GM10248 (cell line): ENCODE data around the gene FGFR3.

Experiments used
- CTCF ChIA-PET: fragments of 300-600 bp; sonication (Branson Sonifier 250); formaldehyde crosslinking; extraction: SDS; loops from one replicate; lab custom pipeline; 2021; ENCODE audit warnings: antibody characterized with exemption; lab: Yijun Ruan, JAX
- POLR2A ChIA-PET: fragments of 350-650 bp; sonication (Branson Sonifier 250); formaldehyde crosslinking; extraction: SDS; loops from one replicate; lab custom pipeline; 2020; ENCODE audit warnings: antibody characterized with exemption; lab: Yijun Ruan, JAX
- DNase-seq: peaks from one replicate; pipeline ENCODE4 v3.0.0; 2012; ENCODE audit errors: extremely low spot score
- TF ChIP-seq, protein P1 (sequence below): IDR thresholded peaks from 2 replicates; pipeline ENCODE4 v1.5.1; 2012; ENCODE audit warnings: mild to moderate bottlenecking, low read depth; ENCODE audit errors: extremely low read depth, missing control alignments, control extremely low read depth

FGFR3 gene

DNA sequence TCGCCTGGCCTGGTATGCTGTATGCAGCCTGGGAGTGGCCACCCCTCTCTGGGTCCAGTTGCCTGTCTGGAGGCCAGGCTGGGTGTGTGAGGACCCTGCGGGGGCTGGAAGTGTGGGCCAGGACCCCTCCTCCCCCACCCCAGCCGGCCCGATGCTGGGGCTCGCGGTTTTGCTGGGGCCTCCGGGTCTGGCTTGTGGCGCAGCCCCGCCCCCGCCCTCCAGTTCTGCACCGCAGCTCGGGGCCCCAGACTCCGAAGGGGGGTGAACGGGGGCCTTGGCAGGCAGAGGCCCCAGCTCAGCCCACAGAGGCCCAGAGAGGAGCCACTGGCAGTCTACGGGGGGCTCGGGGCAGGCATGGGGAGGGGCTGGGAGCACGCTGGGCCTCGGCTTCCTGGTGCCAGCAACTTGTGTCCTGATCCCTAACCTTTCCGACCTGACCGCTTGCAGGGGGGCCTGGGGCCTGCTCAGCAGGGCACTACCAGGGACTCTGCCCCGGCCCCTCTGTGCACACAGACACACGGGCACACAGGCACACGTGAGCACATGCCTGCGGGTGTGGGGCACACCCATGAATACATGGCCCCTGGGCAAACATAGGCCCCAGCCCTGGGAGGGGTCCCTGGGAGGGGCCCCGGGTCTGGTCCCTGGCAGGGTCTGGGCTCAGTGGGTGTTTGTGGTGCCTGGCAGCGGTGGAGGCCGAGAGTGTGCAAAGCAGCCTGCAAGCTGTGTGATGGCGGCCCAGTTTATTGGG is 21.4 kb upstream of the FGFR3 start:
- ChIA-PET POLR2A (interaction anchor here (0.5 to 0.6 kb wide), 2 partner anchors 61 to 322 kb away, joined by 5 to 6 read pairs; no protein-coding TSS in a partner anchor), CTCF (interaction anchor here (2.5 kb wide), 1 partner anchor 38 kb away, joined by 11 read pairs; no protein-coding TSS in a partner anchor)
- TF ChIP-seq, protein P1, sequence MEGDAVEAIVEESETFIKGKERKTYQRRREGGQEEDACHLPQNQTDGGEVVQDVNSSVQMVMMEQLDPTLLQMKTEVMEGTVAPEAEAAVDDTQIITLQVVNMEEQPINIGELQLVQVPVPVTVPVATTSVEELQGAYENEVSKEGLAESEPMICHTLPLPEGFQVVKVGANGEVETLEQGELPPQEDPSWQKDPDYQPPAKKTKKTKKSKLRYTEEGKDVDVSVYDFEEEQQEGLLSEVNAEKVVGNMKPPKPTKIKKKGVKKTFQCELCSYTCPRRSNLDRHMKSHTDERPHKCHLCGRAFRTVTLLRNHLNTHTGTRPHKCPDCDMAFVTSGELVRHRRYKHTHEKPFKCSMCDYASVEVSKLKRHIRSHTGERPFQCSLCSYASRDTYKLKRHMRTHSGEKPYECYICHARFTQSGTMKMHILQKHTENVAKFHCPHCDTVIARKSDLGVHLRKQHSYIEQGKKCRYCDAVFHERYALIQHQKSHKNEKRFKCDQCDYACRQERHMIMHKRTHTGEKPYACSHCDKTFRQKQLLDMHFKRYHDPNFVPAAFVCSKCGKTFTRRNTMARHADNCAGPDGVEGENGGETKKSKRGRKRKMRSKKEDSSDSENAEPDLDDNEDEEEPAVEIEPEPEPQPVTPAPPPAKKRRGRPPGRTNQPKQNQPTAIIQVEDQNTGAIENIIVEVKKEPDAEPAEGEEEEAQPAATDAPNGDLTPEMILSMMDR: no peak
- peak; percentile 66 for DNase-seq

DNA sequence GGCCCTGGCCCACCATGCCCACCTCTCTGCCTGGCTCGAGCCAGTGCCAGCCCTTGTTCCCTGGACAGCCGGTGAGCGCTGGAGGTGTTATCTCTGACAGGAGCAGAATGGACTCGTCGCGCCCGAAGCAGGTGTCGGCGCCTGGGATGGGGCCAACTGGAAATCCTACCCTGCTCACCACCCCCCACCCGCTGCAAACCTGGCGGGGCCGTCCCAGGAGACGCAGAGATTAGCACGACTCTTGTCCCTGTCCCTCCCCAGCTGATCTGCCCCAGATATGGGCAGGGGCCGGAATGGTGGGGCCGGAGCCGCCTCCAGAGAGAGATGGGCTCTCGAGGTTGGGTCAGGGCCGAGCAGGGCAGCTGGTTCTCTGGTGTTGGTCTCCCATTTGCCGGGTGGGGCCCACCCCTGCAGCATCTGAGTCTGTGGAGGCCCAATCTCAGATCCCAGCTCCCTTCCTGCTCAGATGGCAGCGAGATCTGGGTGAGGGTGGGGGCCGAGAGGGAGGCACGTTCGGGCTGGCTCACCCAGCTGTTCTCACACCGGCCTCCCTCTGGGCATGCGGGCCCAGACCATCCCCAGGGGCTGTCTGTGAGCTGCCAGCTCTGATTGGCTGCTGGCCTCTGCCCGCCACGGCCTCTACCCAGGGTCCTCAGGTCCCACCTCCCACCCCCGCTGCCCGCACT is 20.1 kb upstream of the FGFR3 start:
- POLR2A ChIA-PET: interaction anchor here (0.6 kb wide), 1 partner anchor 1275 kb away, joined by 3 read pairs; no protein-coding TSS in a partner anchor
- TF ChIP-seq, protein P1: no peak
- CTCF ChIA-PET: interaction anchor here (0.6 to 2.5 kb wide), 4 partner anchors 26 to 466 kb away, joined by 3 to 11 read pairs (median 4); no protein-coding TSS in a partner anchor
- no peak for DNase-seq

DNA sequence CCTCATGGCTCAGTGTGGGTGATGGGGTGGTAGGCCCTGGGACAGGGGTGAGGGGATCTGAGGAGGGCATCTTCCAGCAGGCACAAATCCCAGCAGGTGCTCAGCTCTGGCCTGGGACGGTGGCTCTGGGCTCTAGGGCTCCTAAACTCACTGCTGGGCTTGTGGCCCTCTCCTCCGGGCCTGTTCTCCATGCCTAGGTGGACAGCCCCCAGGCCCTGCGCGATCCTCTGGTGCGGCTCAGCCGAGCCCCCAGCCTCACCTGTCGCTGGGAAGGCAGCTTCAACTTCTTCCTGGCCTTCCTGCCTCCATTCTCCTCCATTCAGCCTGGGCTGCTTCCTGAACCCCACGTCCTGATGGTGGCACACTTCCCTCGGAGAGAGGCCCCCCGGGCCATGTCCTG is 19.3 kb upstream of the FGFR3 start:
- ChIA-PET CTCF (interaction anchor here (0.6 to 2.5 kb wide), 5 partner anchors 26 to 465 kb away, joined by 3 to 11 read pairs (median 4); no protein-coding TSS in a partner anchor), POLR2A (interaction anchor here (0.6 kb wide), 1 partner anchor 1276 kb away, joined by 3 read pairs; no protein-coding TSS in a partner anchor)
- no peak for DNase-seq
- TF ChIP-seq, protein P1: no peak

DNA sequence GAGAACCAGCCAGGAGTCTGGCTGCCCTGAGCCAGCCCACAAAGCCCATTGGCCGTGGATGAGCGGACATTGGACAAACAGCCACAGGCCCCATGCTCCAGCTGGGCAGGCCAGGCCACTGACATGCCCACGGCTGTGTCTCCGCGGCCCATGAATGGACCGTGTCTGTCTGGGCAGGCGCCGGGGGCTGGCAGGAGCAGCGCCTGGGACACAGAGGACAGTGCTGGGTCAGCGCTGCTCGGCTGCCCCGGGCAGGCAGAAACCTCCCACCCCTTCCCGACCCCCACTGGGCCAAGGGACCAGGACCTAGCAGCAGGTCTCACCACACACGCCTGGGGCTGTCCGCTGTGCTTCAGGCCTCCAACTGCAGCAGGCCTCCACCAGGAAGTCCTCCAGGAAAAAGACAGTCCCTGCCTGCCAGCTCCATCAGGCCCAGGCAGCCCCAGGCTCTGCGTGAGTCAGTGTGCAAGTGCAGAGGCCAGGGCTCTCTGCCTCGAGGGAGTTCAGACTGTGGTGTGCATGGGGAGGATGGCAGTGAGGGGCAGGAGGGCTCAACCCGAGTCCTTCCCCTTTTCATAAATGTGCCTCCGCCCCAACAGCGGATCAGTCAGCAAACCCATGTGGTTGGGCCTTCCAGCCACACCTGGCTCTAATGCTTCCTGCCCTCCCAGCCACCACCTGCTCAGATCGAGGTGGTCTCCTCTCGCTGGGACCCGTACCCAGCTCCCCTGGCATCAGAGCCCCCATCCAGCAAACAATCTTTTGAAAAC is 17.2 kb upstream of the FGFR3 start:
- TF ChIP-seq, protein P1: no peak
- CTCF ChIA-PET: interaction anchor here (1.3 to 1.9 kb wide), 3 partner anchors 31 to 49 kb away, joined by 3 to 4 read pairs (median 3); no protein-coding TSS in a partner anchor
- DNase-seq: no peak
- POLR2A ChIA-PET: no interaction called here

DNA sequence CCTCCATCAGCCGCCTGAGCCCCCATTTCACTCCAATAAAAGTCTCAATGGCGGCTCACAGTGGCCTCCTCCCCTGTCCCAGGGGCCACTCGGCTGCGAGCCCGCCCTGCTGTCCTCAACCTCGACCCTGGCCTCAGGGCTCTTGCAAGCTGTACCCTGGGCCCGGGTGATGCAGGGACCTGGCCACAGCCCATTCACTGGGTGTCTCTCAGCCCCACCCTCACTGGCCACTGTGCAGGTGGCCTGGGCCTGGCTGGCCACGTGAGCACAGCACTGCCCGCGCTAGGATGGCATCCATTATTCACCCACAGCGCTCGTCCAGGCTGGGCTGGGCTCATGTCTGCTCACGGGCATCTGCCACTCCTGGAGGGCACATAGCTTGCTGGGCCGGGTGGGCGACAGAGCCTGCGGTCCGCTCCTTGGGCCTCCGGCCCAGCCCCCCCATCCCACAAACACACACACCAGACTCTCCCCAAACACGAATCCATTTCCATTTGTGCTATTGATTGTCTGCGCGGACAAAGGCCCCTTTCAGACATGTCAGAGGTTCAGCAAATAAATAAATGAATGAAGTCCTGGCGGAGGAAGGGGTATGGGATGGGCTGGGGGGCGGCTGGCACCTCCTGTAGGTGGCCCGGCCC is 16.5 kb upstream of the FGFR3 start:
- ChIA-PET CTCF (interaction anchor here (1.4 kb wide), 1 partner anchor 33 kb away, joined by 5 read pairs; no protein-coding TSS in a partner anchor), POLR2A (no interaction called here)
- TF ChIP-seq, protein P1: no peak
- DNase-seq: no peak
